ENCODE results near the gene SLC22A15.
"Not testable (repeated sequence)": the region's sequence is repeated elsewhere in the genome, so short reads cannot be mapped to it uniquely, and the experiment has no call there.

SLC22A15 gene

GRCh38 chr1:115982400-115982799 lies 6.1 kb downstream of the SLC22A15 start:
- no peak for DNase-seq

- peak; percentile 63 to 65 for DNase-seq
These were observed 7.3 kb downstream of the SLC22A15 start for GRCh38 chr1:115983584-115983983.

GRCh38 chr1:115987623-115988022 lies 11.3 kb downstream of the SLC22A15 start:
- DNase-seq = no peak

- DNase-seq = no peak
These were observed 12.6 kb downstream of the SLC22A15 start for GRCh38 chr1:115988953-115989352.

GRCh38 chr1:115989699-115990098 lies 13.4 kb downstream of the SLC22A15 start:
- DNase-seq = no peak

- DNase-seq = no peak
These were observed 15.6 kb downstream of the SLC22A15 start for GRCh38 chr1:115991909-115992308.

GRCh38 chr1:115997921-115998320 lies 21.6 kb downstream of the SLC22A15 start:
- not testable (repeated sequence) for DNase-seq

GRCh38 chr1:116001739-116002487 lies 25.6 kb downstream of the SLC22A15 start:
- no peak for DNase-seq

GRCh38 chr1:116002781-116003420 lies 26.6 kb downstream of the SLC22A15 start:
- peak; percentile 97 to 99 for DNase-seq

GRCh38 chr1:116003823-116004222 lies 27.5 kb downstream of the SLC22A15 start:
- no peak for DNase-seq

- no peak for DNase-seq
These were observed 30.2 kb downstream of the SLC22A15 start for GRCh38 chr1:116006486-116006964.

- DNase-seq = peak; percentile 6 to 25
These were observed 32.5 kb downstream of the SLC22A15 start for GRCh38 chr1:116008656-116009390.

- no peak for DNase-seq
These were observed 36.4 kb downstream of the SLC22A15 start for GRCh38 chr1:116012716-116013115.

GRCh38 chr1:116015679-116016078 lies 39.4 kb downstream of the SLC22A15 start:
- no peak for DNase-seq

GRCh38 chr1:116018007-116018406 lies 41.7 kb downstream of the SLC22A15 start:
- DNase-seq = no peak

GRCh38 chr1:116019653-116020253 lies 43.4 kb downstream of the SLC22A15 start:
- DNase-seq = no peak

- peak; percentile 89 to 95 for DNase-seq
These were observed 44.5 kb downstream of the SLC22A15 start for GRCh38 chr1:116020668-116021272.

GRCh38 chr1:116024626-116025025 lies 48.3 kb downstream of the SLC22A15 start:
- peak; percentile 26 to 63 for DNase-seq

GRCh38 chr1:116026631-116027030 lies 50.3 kb downstream of the SLC22A15 start:
- DNase-seq = no peak

- no peak for DNase-seq
These were observed 55.1 kb downstream of the SLC22A15 start for GRCh38 chr1:116031302-116031835.

- peak; percentile 85 to 90 for DNase-seq
These were observed 57.0 kb downstream of the SLC22A15 start for GRCh38 chr1:116033322-116033721.

- no peak for DNase-seq
These were observed 59.9 kb downstream of the SLC22A15 start for GRCh38 chr1:116036255-116036654.

Measured in NCI-H526 (cell line).